K562 (cell line): ENCODE data around the gene WWP2. TPM values are rescaled to one million over a fixed set of nuclear protein-coding genes. Genes with fewer than 3 reads are reported as not detected.

ENCODE experiments used
- ADNP ChIP-seq: fragments of 200-800 bp; sonication (Bioruptor generic); IDR thresholded peaks from 2 replicates; pipeline ENCODE4 v1.6.1; 2016; ENCODE audit warnings: missing genetic modification characterization, missing compliant biosample characterization
- ARID4B ChIP-seq: sonication (generic); formaldehyde crosslinking; IDR thresholded peaks from 2 replicates; pipeline ENCODE4 v1.8.0; 2022; ENCODE audit warnings: mild to moderate bottlenecking, missing genetic modification reagents
- REST ChIP-seq, 2 experiments: fragments of 450-650 bp; formaldehyde crosslinking in 1 of 2; IDR thresholded peaks; 2 replicates each; pipeline versions ENCODE4 v1.4.0 to v1.6.1; 2014 to 2020; ENCODE audit warnings: mild to moderate bottlenecking in 2 of 2, borderline replicate concordance in 1 of 2, low read depth in 1 of 2
- ZNF780A ChIP-seq: fragments of 250-450 bp; sonication (Bioruptor Pico); IDR thresholded peaks from 2 replicates; pipeline ENCODE4 v1.5.0; 2021; ENCODE audit warnings: mild to moderate bottlenecking
- polyA plus RNA-seq, 8 experiments: library from polyadenylated mRNA; depleted of rRNA in 4 of 8; stranded (reverse) in 5 of 8; unstranded in 3 of 8; fragments of >200 nt; fragmentation: Nextera tagmentation in 2 of 8; fragmentation: Illumina TruSeq in 1 of 8; extraction: Ambion mirVana in 2 of 8; extraction: Trizol in 1 of 8; gene quantifications; 2 replicates each; pipeline versions ENCODE4 v1.2.1 to v1.2.3, GENCODE V29; 2011 to 2014; ENCODE audit warnings: inconsistent platforms in 1 of 8, missing spikeins in 1 of 8
- total RNA-seq, 7 experiments: library from RNA; depleted of rRNA in 6 of 7; stranded (reverse); fragments of >200 nt in 6 of 7; fragmentation: Illumina TruSeq in 2 of 7; extraction: Trizol in 2 of 7; gene quantifications; 2 replicates each; pipeline versions ENCODE4 v1.2.1 to v1.2.3, GENCODE V29; 2011 to 2021; ENCODE audit warnings: low replicate concordance in 1 of 7

WWP2 gene
- total and polyA plus RNA-seq, 9 of the 15 experiments (the other 6 are each of a cell fraction or from before 2014, with no cell fraction given), result 1.9 to 34.4 (median 14.6) TPM

GRCh38 chr16:69927056-69927757, 165.1 kb downstream of the WWP2 start (continued):
- TF ChIP-seq REST (IDR thresholded peaks at IDR 0.05; ENCODE audit: borderline replicate concordance) (no peak), REST (CRISPR knock-in tag; IDR thresholded peaks at IDR 0.05; ENCODE audit: low read depth) (no peak), ADNP (tag) (no peak), ARID4B (CRISPR knock-in tag) (no peak), ZNF780A (CRISPR knock-in tag) (no peak)
